Measurements from ENCODE around the gene SMARCAL1. TPM values are rescaled to one million over a fixed set of nuclear protein-coding genes. Genes with fewer than 3 reads are reported as not detected.

SMARCAL1 gene
- total and polyA plus RNA-seq, 2 donors (not counting 1 experiment from before 2014, with no cell fraction given), result 20.2 to 46.7 TPM

- Histone ChIP-seq H3K4me2 (replicated peaks; ENCODE audit: low read depth, low read length, poor library complexity, severe bottlenecking) (no peak overlapping the region), H3K4me1 (ENCODE audit: control insufficient read depth in 2 of 2, insufficient read depth in 2 of 2, low read length in 2 of 2) (no peaks in the 10 kb centered on the region), H3K9ac (ENCODE audit: low read length) (no peak overlapping the region), H3K27me3 (replicated peaks in 1 of 4; ENCODE audit: control extremely low read depth in 1 of 4, control insufficient read depth in 3 of 4, insufficient read depth in 4 of 4, low read length in 3 of 4) (no peaks in the 10 kb centered on the region), H3K27ac (ENCODE audit: low read length in 2 of 2) (no peak overlapping the region), H4K20me1 (ENCODE audit: control insufficient read depth, insufficient read depth, low read length, poor library complexity, severe bottlenecking) (no peaks in the 10 kb centered on the region), H3K9me3 (ENCODE audit: control extremely low read depth in 1 of 3, control insufficient read depth in 2 of 3, insufficient read depth in 1 of 3, low read length in 2 of 3) (peaks cover 0 to 2% (median 2%) of the 10 kb centered on the region in 3 donors), H3K4me3 (ENCODE audit: control extremely low read depth in 1 of 5, extremely low read depth in 1 of 5, insufficient read depth in 1 of 5, low read depth in 2 of 5, low read length in 4 of 5) (no peak overlapping the region), H3K36me3 (replicated peaks in 1 of 2; ENCODE audit: control extremely low read depth in 1 of 2, control insufficient read depth in 1 of 2, extremely low read depth in 1 of 2, insufficient read depth in 2 of 2, low read length in 1 of 2) (peaks cover 5 to 93% of the 10 kb centered on the region in 2 experiments), H3K79me2 (ENCODE audit: control insufficient read depth, insufficient read depth, low read length) (no peaks in the 10 kb centered on the region), H2AFZ (ENCODE audit: insufficient read depth, low read depth, low read length, poor library complexity, severe bottlenecking) (no peak overlapping the region)
- WGBS (ENCODE audit: insufficient coverage), result 97% methylated on average over 7 of the region's 7 CpGs
- H3K27ac Mint-ChIP-seq, result no peak overlapping the region
- no peaks in the 10 kb centered on the region for H3K27me3 Mint-ChIP-seq
- DNase-seq (no peak), ATAC-seq (ENCODE audit: low read depth) (no peak)
- no peaks in the 10 kb centered on the region for H3K4me1 Mint-ChIP-seq
- no peak overlapping the region for H3K4me3 Mint-ChIP-seq
- TF ChIP-seq EZH2 (IDR thresholded peaks at IDR 0.05; ENCODE audit: borderline replicate concordance, insufficient read depth, low read depth, low read length, poor library complexity, severe bottlenecking), result no peak
- TF ChIP-seq, protein P1, sequence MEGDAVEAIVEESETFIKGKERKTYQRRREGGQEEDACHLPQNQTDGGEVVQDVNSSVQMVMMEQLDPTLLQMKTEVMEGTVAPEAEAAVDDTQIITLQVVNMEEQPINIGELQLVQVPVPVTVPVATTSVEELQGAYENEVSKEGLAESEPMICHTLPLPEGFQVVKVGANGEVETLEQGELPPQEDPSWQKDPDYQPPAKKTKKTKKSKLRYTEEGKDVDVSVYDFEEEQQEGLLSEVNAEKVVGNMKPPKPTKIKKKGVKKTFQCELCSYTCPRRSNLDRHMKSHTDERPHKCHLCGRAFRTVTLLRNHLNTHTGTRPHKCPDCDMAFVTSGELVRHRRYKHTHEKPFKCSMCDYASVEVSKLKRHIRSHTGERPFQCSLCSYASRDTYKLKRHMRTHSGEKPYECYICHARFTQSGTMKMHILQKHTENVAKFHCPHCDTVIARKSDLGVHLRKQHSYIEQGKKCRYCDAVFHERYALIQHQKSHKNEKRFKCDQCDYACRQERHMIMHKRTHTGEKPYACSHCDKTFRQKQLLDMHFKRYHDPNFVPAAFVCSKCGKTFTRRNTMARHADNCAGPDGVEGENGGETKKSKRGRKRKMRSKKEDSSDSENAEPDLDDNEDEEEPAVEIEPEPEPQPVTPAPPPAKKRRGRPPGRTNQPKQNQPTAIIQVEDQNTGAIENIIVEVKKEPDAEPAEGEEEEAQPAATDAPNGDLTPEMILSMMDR (IDR thresholded peaks at IDR 0.05), result no peak
- POLR2A ChIA-PET, result no interaction called here
- CTCF ChIA-PET, result no interaction called here
- intact Hi-C loops (cut with micrococcal nuclease), result no loop called here
- peaks cover 5% of the 10 kb centered on the region for H3K9me3 Mint-ChIP-seq (ENCODE audit: insufficient read depth)
Measured at GRCh38 chr2:216450784-216451183, 38.5 kb downstream of the SMARCAL1 start.

DNA sequence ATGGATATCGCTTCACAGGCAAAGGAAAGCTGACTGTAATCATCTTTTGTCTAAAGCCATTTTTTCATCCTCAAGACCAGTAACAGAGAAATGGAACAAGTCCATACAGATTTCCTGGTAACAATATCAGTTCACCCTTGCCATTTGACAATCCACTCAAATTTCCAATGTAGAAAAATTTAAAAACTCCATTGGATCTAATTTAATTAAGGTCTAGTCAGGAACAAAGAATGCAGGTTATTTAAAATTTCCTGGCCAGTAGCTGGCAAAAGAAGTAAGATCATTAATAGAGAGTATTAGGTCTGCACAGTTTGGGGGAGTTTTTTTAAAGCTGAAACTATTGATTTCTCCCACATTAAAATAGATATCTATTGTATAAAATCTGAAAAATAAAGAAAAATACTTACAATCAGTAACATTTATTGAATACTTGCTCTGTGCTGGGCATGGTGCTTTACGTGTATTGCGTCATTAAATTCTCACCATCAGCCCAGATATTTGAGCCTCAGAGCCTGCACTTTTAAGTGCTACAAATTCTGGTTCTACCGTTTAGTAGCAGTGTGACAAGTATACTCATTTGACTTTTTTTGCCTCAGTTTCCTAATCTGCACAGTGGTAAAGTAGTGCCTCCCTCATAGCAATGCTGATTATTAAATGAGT, 41.8 kb downstream of the SMARCAL1 start:
- H3K27ac Mint-ChIP-seq, result no peak overlapping the region
- Histone ChIP-seq H4K20me1 (ENCODE audit: control insufficient read depth, insufficient read depth, low read length, poor library complexity, severe bottlenecking) (no peaks in the 10 kb centered on the region), H3K9me3 (ENCODE audit: control extremely low read depth in 1 of 3, control insufficient read depth in 2 of 3, insufficient read depth in 1 of 3, low read length in 2 of 3) (no peaks in the 10 kb centered on the region), H3K4me2 (replicated peaks; ENCODE audit: low read depth, low read length, poor library complexity, severe bottlenecking) (no peak overlapping the region), H3K27ac (ENCODE audit: low read length in 2 of 2) (no peak overlapping the region), H3K36me3 (replicated peaks in 1 of 2; ENCODE audit: control extremely low read depth in 1 of 2, control insufficient read depth in 1 of 2, extremely low read depth in 1 of 2, insufficient read depth in 2 of 2, low read length in 1 of 2) (peaks cover 2 to 60% of the 10 kb centered on the region in 2 experiments), H2AFZ (ENCODE audit: insufficient read depth, low read depth, low read length, poor library complexity, severe bottlenecking) (no peak overlapping the region), H3K79me2 (ENCODE audit: control insufficient read depth, insufficient read depth, low read length) (no peaks in the 10 kb centered on the region), H3K4me1 (ENCODE audit: control insufficient read depth in 2 of 2, insufficient read depth in 2 of 2, low read length in 2 of 2) (no peaks in the 10 kb centered on the region), H3K9ac (ENCODE audit: low read length) (no peak overlapping the region), H3K27me3 (replicated peaks in 1 of 4; ENCODE audit: control extremely low read depth in 1 of 4, control insufficient read depth in 3 of 4, insufficient read depth in 4 of 4, low read length in 3 of 4) (no peaks in the 10 kb centered on the region), H3K4me3 (ENCODE audit: control extremely low read depth in 1 of 5, extremely low read depth in 1 of 5, insufficient read depth in 1 of 5, low read depth in 2 of 5, low read length in 4 of 5) (no peak overlapping the region)
- TF ChIP-seq EZH2 (IDR thresholded peaks at IDR 0.05; ENCODE audit: borderline replicate concordance, insufficient read depth, low read depth, low read length, poor library complexity, severe bottlenecking), result no peak
- TF ChIP-seq, protein P1 (IDR thresholded peaks at IDR 0.05), result no peak
- intact Hi-C loops (cut with micrococcal nuclease), result no loop called here
- no peaks in the 10 kb centered on the region for H3K27me3 Mint-ChIP-seq
- no peaks in the 10 kb centered on the region for H3K4me1 Mint-ChIP-seq
- ChIA-PET CTCF (no interaction called here), POLR2A (no interaction called here)
- no peak for DNase-seq
- ATAC-seq (ENCODE audit: low read depth), result no peak
- no peaks in the 10 kb centered on the region for H3K9me3 Mint-ChIP-seq (ENCODE audit: insufficient read depth)
- H3K4me3 Mint-ChIP-seq, result no peak overlapping the region
- WGBS (ENCODE audit: insufficient coverage), result 100% methylated on average over 3 of the region's 4 CpGs

Measured in B cell (primary cell).